HepG2 (cell line): ENCODE measurements around the gene TSPAN15. TPM values are rescaled to one million over a fixed set of nuclear protein-coding genes. Genes with fewer than 3 reads are reported as not detected.

Source experiments
- ATAC-seq: fragments of 200-7000 bp; cut with Tn5 transposase; 3 replicates; pipeline ENCODE4 v1.9.1; 2020; ENCODE audit warnings: mild to moderate bottlenecking, moderate library complexity
- BruUV-seq: library from RNA; stranded (reverse); fragments of 400-500 nt; replicated peaks from 2 replicates; lab custom pipeline; 2021; lab: Mats Ljungman, UMichigan
- CTCF ChIA-PET: fragments of 300-600 bp; formaldehyde crosslinking; extraction: SDS; loops from one replicate; lab custom pipeline; 2021; ENCODE audit warnings: low total read pairs, inconsistent platforms, low intra/inter-chr PET ratio; lab: Yijun Ruan, JAX
- POLR2A ChIA-PET: fragments of 350-600 bp; sonication (Branson Sonifier 250); formaldehyde crosslinking; loops from one replicate; lab custom pipeline; 2020; ENCODE audit warnings: antibody characterized with exemption, inconsistent platforms; lab: Yijun Ruan, JAX
- DNase-seq: peaks from one replicate; pipeline ENCODE4 v3.0.0-alpha.2; 2015; ENCODE audit warnings: low spot score
- FAIRE-seq: peaks from 3 replicates; lab custom pipeline; 2011; peaks lifted over from hg19 to GRCh38; lab: Jason Lieb, UNC
- H2AFZ ChIP-seq: one replicate; pipeline ENCODE4 v1.6.1; 2011; ENCODE audit warnings: low read length, inconsistent platforms
- H3K27ac ChIP-seq: fragments of 300-600 bp; 3 replicates; pipeline ENCODE4 v1.8.0; 2011; ENCODE audit warnings: mixed run types, mild to moderate bottlenecking, mixed read lengths, low read length, inconsistent platforms; ENCODE audit not compliant: insufficient read depth; ENCODE audit errors: extremely low read length
- H3K27me3 ChIP-seq, 2 experiments: fragments of 200-600 bp in 1 of 2; 2 replicates in 1 of 2; 3 replicates in 1 of 2; pipeline versions ENCODE4 v1.6.0 to v1.8.0; 2011; ENCODE audit warnings: low read length in 2 of 2, mild to moderate bottlenecking in 2 of 2, moderate library complexity in 2 of 2, inconsistent platforms in 1 of 2; ENCODE audit not compliant: insufficient read depth in 2 of 2, control insufficient read depth in 1 of 2
- H3K36me3 ChIP-seq, 2 experiments: fragments of 200-600 bp in 1 of 2; replicated peaks in 1 of 2; 2 replicates in 1 of 2; 3 replicates in 1 of 2; pipeline versions ENCODE4 v1.5.1 to v1.8.0; 2011; ENCODE audit warnings: low read length in 2 of 2, inconsistent platforms in 1 of 2; ENCODE audit not compliant: insufficient read depth in 2 of 2, control insufficient read depth in 1 of 2
- H3K4me1 ChIP-seq: 2 replicates; pipeline ENCODE4 v1.5.1; 2012; ENCODE audit warnings: low read length, inconsistent platforms; ENCODE audit not compliant: insufficient read depth
- H3K4me2 ChIP-seq: 2 replicates; pipeline ENCODE4 v1.6.0; 2011; ENCODE audit warnings: low read depth, low read length, inconsistent platforms
- H3K4me3 ChIP-seq, 3 experiments: fragments of 200-600 bp in 1 of 3; sonication (generic), shearing (Covaris generic) in 1 of 3; replicated peaks in 1 of 3; 2 replicates each; pipeline ENCODE4 v1.5.1; 2011 to 2016; ENCODE audit warnings: low read length in 3 of 3, inconsistent platforms in 2 of 3, low read depth in 2 of 3, mild to moderate bottlenecking in 2 of 3, control low read depth in 1 of 3, mixed read lengths in 1 of 3; ENCODE audit not compliant: insufficient read depth in 1 of 3
- H3K79me2 ChIP-seq: one replicate; pipeline ENCODE4 v1.6.1; 2011; ENCODE audit warnings: low read length, inconsistent platforms; ENCODE audit not compliant: insufficient read depth
- H3K9ac ChIP-seq: 2 replicates; pipeline ENCODE4 v1.6.0; 2011; ENCODE audit warnings: mild to moderate bottlenecking, low read depth, low read length, inconsistent platforms; ENCODE audit not compliant: insufficient read depth
- H3K9me3 ChIP-seq: 2 replicates; pipeline ENCODE4 v1.5.1; 2012; ENCODE audit warnings: mild to moderate bottlenecking, low read length
- H4K20me1 ChIP-seq: 2 replicates; pipeline ENCODE4 v1.6.0; 2011; ENCODE audit warnings: inconsistent platforms, mild to moderate bottlenecking, low read length, moderate library complexity; ENCODE audit not compliant: insufficient read depth
- ARNT2 ChIP-seq: sonication (generic); formaldehyde crosslinking; IDR thresholded peaks from 2 replicates; pipeline ENCODE4 v1.8.0; 2022; ENCODE audit warnings: mild to moderate bottlenecking, low read depth, missing genetic modification reagents, moderate library complexity
- CEBPB ChIP-seq: IDR thresholded peaks from 2 replicates; pipeline ENCODE4 v1.6.1; 2011; ENCODE audit warnings: low read depth, low read length, improper control_type of control experiment, borderline replicate concordance
- CERS6 ChIP-seq: sonication (generic); formaldehyde crosslinking; IDR thresholded peaks from 2 replicates; pipeline ENCODE4 v1.5.0; 2020; ENCODE audit warnings: missing genetic modification reagents
- FOSL1 ChIP-seq: sonication (generic); formaldehyde crosslinking; IDR thresholded peaks from 2 replicates; pipeline ENCODE4 v1.9.0; 2021; ENCODE audit warnings: missing genetic modification reagents, borderline replicate concordance
- GRHL1 ChIP-seq: sonication (generic); formaldehyde crosslinking; conservative IDR thresholded peaks from 2 replicates; pipeline ENCODE4 v1.8.0; 2022; ENCODE audit warnings: missing genetic modification reagents
- KLF12 ChIP-seq: sonication (generic); formaldehyde crosslinking; IDR thresholded peaks from 2 replicates; pipeline ENCODE4 v1.4.0; 2020; ENCODE audit warnings: missing genetic modification reagents, borderline replicate concordance
- MATR3 ChIP-seq: sonication (generic); formaldehyde crosslinking; IDR thresholded peaks from 2 replicates; pipeline ENCODE4 v1.4.0; 2020; ENCODE audit warnings: missing genetic modification reagents
- MIER3 ChIP-seq: IDR thresholded peaks from 2 replicates; pipeline ENCODE4 v1.6.1; 2016; ENCODE audit warnings: missing compliant biosample characterization, borderline replicate concordance
- MTA3 ChIP-seq: sonication (generic); formaldehyde crosslinking; IDR thresholded peaks from 2 replicates; pipeline ENCODE4 v1.4.0; 2020; ENCODE audit warnings: missing genetic modification reagents
- SIX4 ChIP-seq: sonication (generic); formaldehyde crosslinking; IDR thresholded peaks from 2 replicates; pipeline ENCODE4 v1.4.0; 2020; ENCODE audit warnings: missing genetic modification reagents
- TP53 ChIP-seq: sonication (generic); formaldehyde crosslinking; conservative IDR thresholded peaks from 2 replicates; pipeline ENCODE4 v1.4.0; 2020; ENCODE audit warnings: missing genetic modification reagents
- ZBTB38 ChIP-seq: sonication (generic); formaldehyde crosslinking; IDR thresholded peaks from 2 replicates; pipeline ENCODE4 v1.5.1; 2020; ENCODE audit warnings: mild to moderate bottlenecking, missing genetic modification reagents
- ZHX1 ChIP-seq: sonication (generic); formaldehyde crosslinking; IDR thresholded peaks from 2 replicates; pipeline ENCODE4 v1.8.1; 2022; ENCODE audit warnings: low read depth, mild to moderate bottlenecking, missing genetic modification reagents
- WGBS: methylation state at CpG from one replicate; pipeline ENCODE4 v1.1.6; 2017; ENCODE audit warnings: low lambda C conversion rate; 5-methylcytosine and 5-hydroxymethylcytosine counted together
- in situ Hi-C: cut with HindIII; loops from 2 replicates; pipeline ENCODE4 v1.10.0; 2017; ENCODE audit warnings: low pct_unique_long_range_greater_than_20kb; ENCODE audit not compliant: extremely low pct_ligation_motif_present
- intact Hi-C: fragments of 100-400 bp; cut with micrococcal nuclease; formaldehyde crosslinking; loops from one replicate; pipeline ENCODE4 v1.10.0; 2022; ENCODE audit not compliant: unreplicated experiment
- polyA plus RNA-seq, 8 experiments: library from polyadenylated mRNA; depleted of rRNA in 3 of 8; stranded (reverse) in 7 of 8; unstranded in 1 of 8; fragments of >200 nt; fragmentation: Illumina TruSeq in 4 of 8; extraction: Trizol in 4 of 8; gene quantifications; 2 replicates each; pipeline versions ENCODE4 v1.2.1 to v1.2.3, GENCODE V29; 2011 to 2016; ENCODE audit warnings: low read depth in 4 of 8, missing spikeins in 1 of 8, mixed read lengths in 1 of 8; ENCODE audit not compliant: insufficient read depth in 1 of 8
- total RNA-seq, 5 experiments: library from RNA; depleted of rRNA; stranded (reverse); fragments of >200 nt; fragmentation: Illumina TruSeq; extraction: Trizol; gene quantifications; 2 replicates each; pipeline ENCODE4 v1.2.3, GENCODE V29; 2016; ENCODE audit warnings: low read depth in 1 of 5
- TF ChIP-seq, protein P1 (sequence below): sonication (generic); formaldehyde crosslinking; IDR thresholded peaks from 2 replicates; pipeline ENCODE4 v1.5.1; 2020; ENCODE audit warnings: missing genetic modification reagents, mild to moderate bottlenecking, borderline replicate concordance
- TF ChIP-seq, protein P2 (sequence below): sonication (generic); formaldehyde crosslinking; IDR thresholded peaks from 2 replicates; pipeline ENCODE4 v1.4.0; 2020; ENCODE audit warnings: missing genetic modification reagents

The TSPAN15 gene
- total and polyA plus RNA-seq, 2 of the 13 experiments (the other 11 are each of a cell fraction or from before 2014, with no cell fraction given), result 0.27 to 3.2 TPM

GRCh38 chr10:69445041-69445440 lies 6.2 kb upstream of the TSPAN15 start:
- CTCF ChIA-PET, result no interaction called here
- H2AFZ ChIP-seq, result no peak overlapping the region
- TF ChIP-seq GRHL1 (CRISPR knock-in tag) (no peak), FOSL1 (CRISPR knock-in tag) (no peak), SIX4 (CRISPR knock-in tag) (no peak), KLF12 (CRISPR knock-in tag) (no peak), CERS6 (no peak), CEBPB (no peak), ZBTB38 (CRISPR knock-in tag) (no peak), MIER3 (CRISPR knock-in tag) (no peak), MTA3 (CRISPR knock-in tag) (no peak), TP53 (CRISPR knock-in tag) (no peak), MATR3 (CRISPR knock-in tag) (no peak), ARNT2 (no peak), ZHX1 (CRISPR knock-in tag) (no peak)
- TF ChIP-seq, protein P1, sequence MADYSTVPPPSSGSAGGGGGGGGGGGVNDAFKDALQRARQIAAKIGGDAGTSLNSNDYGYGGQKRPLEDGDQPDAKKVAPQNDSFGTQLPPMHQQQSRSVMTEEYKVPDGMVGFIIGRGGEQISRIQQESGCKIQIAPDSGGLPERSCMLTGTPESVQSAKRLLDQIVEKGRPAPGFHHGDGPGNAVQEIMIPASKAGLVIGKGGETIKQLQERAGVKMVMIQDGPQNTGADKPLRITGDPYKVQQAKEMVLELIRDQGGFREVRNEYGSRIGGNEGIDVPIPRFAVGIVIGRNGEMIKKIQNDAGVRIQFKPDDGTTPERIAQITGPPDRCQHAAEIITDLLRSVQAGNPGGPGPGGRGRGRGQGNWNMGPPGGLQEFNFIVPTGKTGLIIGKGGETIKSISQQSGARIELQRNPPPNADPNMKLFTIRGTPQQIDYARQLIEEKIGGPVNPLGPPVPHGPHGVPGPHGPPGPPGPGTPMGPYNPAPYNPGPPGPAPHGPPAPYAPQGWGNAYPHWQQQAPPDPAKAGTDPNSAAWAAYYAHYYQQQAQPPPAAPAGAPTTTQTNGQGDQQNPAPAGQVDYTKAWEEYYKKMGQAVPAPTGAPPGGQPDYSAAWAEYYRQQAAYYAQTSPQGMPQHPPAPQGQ (CRISPR knock-in tag), result no peak
- TF ChIP-seq, protein P2, sequence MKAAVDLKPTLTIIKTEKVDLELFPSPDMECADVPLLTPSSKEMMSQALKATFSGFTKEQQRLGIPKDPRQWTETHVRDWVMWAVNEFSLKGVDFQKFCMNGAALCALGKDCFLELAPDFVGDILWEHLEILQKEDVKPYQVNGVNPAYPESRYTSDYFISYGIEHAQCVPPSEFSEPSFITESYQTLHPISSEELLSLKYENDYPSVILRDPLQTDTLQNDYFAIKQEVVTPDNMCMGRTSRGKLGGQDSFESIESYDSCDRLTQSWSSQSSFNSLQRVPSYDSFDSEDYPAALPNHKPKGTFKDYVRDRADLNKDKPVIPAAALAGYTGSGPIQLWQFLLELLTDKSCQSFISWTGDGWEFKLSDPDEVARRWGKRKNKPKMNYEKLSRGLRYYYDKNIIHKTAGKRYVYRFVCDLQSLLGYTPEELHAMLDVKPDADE (CRISPR knock-in tag), result no peak

More at GRCh38 chr10:69445041-69445440, 6.2 kb upstream of the TSPAN15 start:
- 10% methylated on average over 4 of the region's 4 CpGs for WGBS
- no peaks in the 10 kb centered on the region for H3K9me3 ChIP-seq
- no peaks in the 10 kb centered on the region for H3K36me3 ChIP-seq
- FAIRE-seq (no peak), DNase-seq (no peak), ATAC-seq (no peak)
- peaks cover 54% of the 10 kb centered on the region for H3K4me1 ChIP-seq
- intact Hi-C loops, result no loop called here
- no peak overlapping the region for H3K4me2 ChIP-seq
- no peak overlapping the region for H3K4me3 ChIP-seq
- BruUV-seq, result no TSS peak
- in situ Hi-C loops, result no loop called here
- H3K27ac ChIP-seq, result no peak overlapping the region
- no peaks in the 10 kb centered on the region for H3K79me2 ChIP-seq
- H3K27me3 ChIP-seq, result peaks cover 0 to 3% of the 10 kb centered on the region in 2 experiments; a peak in 1 of 5 replicates
- POLR2A ChIA-PET, result no interaction called here
- no peak overlapping the region for H3K9ac ChIP-seq
- no peaks in the 10 kb centered on the region for H4K20me1 ChIP-seq
